CD4-positive, CD25-positive, alpha-beta regulatory T cell (primary cell): Measurements from ENCODE around the gene PRKAG2. TPM values are rescaled to one million over a fixed set of nuclear protein-coding genes. Genes with fewer than 3 reads are reported as not detected.

Experiments used
- ATAC-seq, 2 donors: fragments of 150-1000 bp; cut with Tn5 transposase; one replicate each; pipeline ENCODE4 v1.10.0; 2021; ENCODE audit warnings: low read depth in 2 of 2, moderate number of reproducible peaks in 2 of 2, moderate library complexity in 1 of 2
- DNase-seq, 3 donors: peaks; one replicate each; pipeline versions ENCODE4 v3.0.0 to v3.0.0-alpha.2; 2012 to 2022; ENCODE audit warnings: mixed read lengths in 1 of 3
- H3K27ac ChIP-seq: one replicate; pipeline ENCODE4 v1.7.0; 2013; ENCODE audit warnings: mild to moderate bottlenecking, low read length; ENCODE audit not compliant: insufficient read depth, poor library complexity, severe bottlenecking
- H3K27me3 ChIP-seq: one replicate; pipeline ENCODE4 v1.7.0; 2013; ENCODE audit warnings: low read length; ENCODE audit not compliant: control insufficient read depth, insufficient read depth
- H3K36me3 ChIP-seq: one replicate; pipeline ENCODE4 v1.7.0; 2013; ENCODE audit warnings: mild to moderate bottlenecking, low read length, moderate library complexity; ENCODE audit not compliant: control insufficient read depth, insufficient read depth
- H3K4me1 ChIP-seq: 2 replicates; pipeline ENCODE4 v1.7.0; 2013; ENCODE audit warnings: mild to moderate bottlenecking, low read length; ENCODE audit not compliant: insufficient read depth, control insufficient read depth, poor library complexity, severe bottlenecking
- H3K4me3 ChIP-seq: one replicate; pipeline ENCODE4 v1.7.0; 2013; ENCODE audit warnings: low read depth, mild to moderate bottlenecking, low read length, moderate library complexity
- H3K9me3 ChIP-seq, 2 experiments: 1 replicate in 1 of 2; 2 replicates in 1 of 2; pipeline ENCODE4 v1.7.0; 2013; ENCODE audit warnings: low read length in 2 of 2, mild to moderate bottlenecking in 1 of 2, moderate library complexity in 1 of 2; ENCODE audit not compliant: control insufficient read depth in 2 of 2
- H3K27ac Mint-ChIP-seq, 3 donors: one replicate each; pipeline ENCODE4 v1.8.0; 2020 to 2022; ENCODE audit warnings: mild to moderate bottlenecking in 3 of 3, mixed read lengths in 3 of 3, moderate library complexity in 2 of 3
- H3K27me3 Mint-ChIP-seq: one replicate; pipeline ENCODE4 v1.8.0; 2022; ENCODE audit warnings: mild to moderate bottlenecking, mixed read lengths
- H3K36me3 Mint-ChIP-seq: one replicate; pipeline ENCODE4 v1.8.0; 2020; ENCODE audit warnings: mixed read lengths
- H3K4me1 Mint-ChIP-seq, 4 donors: one replicate each; pipeline ENCODE4 v1.8.0; 2020 to 2022; ENCODE audit warnings: mixed read lengths in 4 of 4, mild to moderate bottlenecking in 1 of 4
- H3K4me3 Mint-ChIP-seq, 4 donors: one replicate each; pipeline ENCODE4 v1.8.0; 2020 to 2022; ENCODE audit warnings: mild to moderate bottlenecking in 4 of 4, mixed read lengths in 4 of 4, moderate library complexity in 3 of 4
- H3K9me3 Mint-ChIP-seq, 7 donors: one replicate each; pipeline ENCODE4 v1.8.0; 2020 to 2022; ENCODE audit warnings: mixed read lengths in 7 of 7, mild to moderate bottlenecking in 3 of 7, moderate library complexity in 2 of 7
- polyA plus RNA-seq, 4 donors: library from polyadenylated mRNA; unstranded; fragments of 300-500 nt; fragmentation: Illumina TruSeq; gene quantifications; one replicate each; pipeline ENCODE4 v1.2.3, GENCODE V29; 2021
- total RNA-seq: library from RNA; stranded (reverse); gene quantifications from one replicate; pipeline ENCODE4 v1.2.3, GENCODE V29; 2022

PRKAG2 gene
- total and polyA plus RNA-seq, 5 donors from 2014 or later: 19.9 to 43.0 (median 26.1) TPM

- Histone ChIP-seq H3K4me3 (no peak overlapping the region), H3K9me3 (no peaks in the 10 kb centered on the region), H3K27ac (no peak overlapping the region), H3K27me3 (no peaks in the 10 kb centered on the region), H3K4me1 (peaks cover 15% of the 10 kb centered on the region), H3K36me3 (no peaks in the 10 kb centered on the region)
- ATAC-seq (no peak), DNase-seq (no peak)
- peaks cover 13 to 50% (median 37%) of the 10 kb centered on the region in 4 donors for H3K4me1 Mint-ChIP-seq
- peaks cover 0 to 2% (median 0%) of the 10 kb centered on the region in 7 donors for H3K9me3 Mint-ChIP-seq
- peaks cover 15% of the 10 kb centered on the region for H3K36me3 Mint-ChIP-seq
- H3K27me3 Mint-ChIP-seq: no peaks in the 10 kb centered on the region
- peak overlapping the region in 1 of 4 donors; percentile 27 for H3K4me3 Mint-ChIP-seq
- H3K27ac Mint-ChIP-seq: peak overlapping the region in 2 of 3 donors; percentile 66 to 92
These were observed 87.5 kb downstream of the PRKAG2 start for GRCh38 chr7:151789380-151789947.

- H3K4me1 ChIP-seq: peaks cover 26% of the 10 kb centered on the region
- H3K36me3 Mint-ChIP-seq: peaks cover 15% of the 10 kb centered on the region
- H3K36me3 ChIP-seq: no peaks in the 10 kb centered on the region
- no peak overlapping the region for H3K27ac ChIP-seq
- H3K4me3 ChIP-seq: no peak overlapping the region
- no peak overlapping the region for H3K4me3 Mint-ChIP-seq
- H3K9me3 ChIP-seq: no peaks in the 10 kb centered on the region
- H3K9me3 Mint-ChIP-seq: peaks cover 0 to 2% (median 0%) of the 10 kb centered on the region in 7 donors
- no peaks in the 10 kb centered on the region for H3K27me3 Mint-ChIP-seq
- no peak for DNase-seq
- H3K4me1 Mint-ChIP-seq: peaks cover 13 to 58% (median 40%) of the 10 kb centered on the region in 4 donors
- ATAC-seq: no peak
- H3K27me3 ChIP-seq: no peaks in the 10 kb centered on the region
- H3K27ac Mint-ChIP-seq: peak overlapping the region in 1 of 3 donors; percentile 11
These were observed 89.6 kb downstream of the PRKAG2 start for GRCh38 chr7:151787348-151787747.

- Histone ChIP-seq H3K4me1 (peaks cover 26% of the 10 kb centered on the region), H3K27me3 (no peaks in the 10 kb centered on the region), H3K27ac (no peak overlapping the region), H3K36me3 (no peaks in the 10 kb centered on the region), H3K9me3 (no peaks in the 10 kb centered on the region), H3K4me3 (no peak overlapping the region)
- H3K4me1 Mint-ChIP-seq: peaks cover 13 to 57% (median 39%) of the 10 kb centered on the region in 4 donors
- H3K9me3 Mint-ChIP-seq: peaks cover 0 to 2% (median 0%) of the 10 kb centered on the region in 7 donors
- DNase-seq (no peak), ATAC-seq (no peak)
- peak overlapping the region in 1 of 3 donors; percentile 38 for H3K27ac Mint-ChIP-seq
- H3K27me3 Mint-ChIP-seq: no peaks in the 10 kb centered on the region
- H3K4me3 Mint-ChIP-seq: no peak overlapping the region
- peaks cover 15% of the 10 kb centered on the region for H3K36me3 Mint-ChIP-seq
These were observed 90.0 kb downstream of the PRKAG2 start for GRCh38 chr7:151786936-151787335.

GRCh38 chr7:151786241-151786640 lies 90.7 kb downstream of the PRKAG2 start:
- no peak overlapping the region for H3K4me3 Mint-ChIP-seq
- DNase-seq (no peak), ATAC-seq (no peak)
- H3K27me3 Mint-ChIP-seq: no peaks in the 10 kb centered on the region
- peaks cover 13 to 51% (median 34%) of the 10 kb centered on the region in 4 donors for H3K4me1 Mint-ChIP-seq
- peak overlapping the region in 2 of 3 donors; percentile 26 to 38 for H3K27ac Mint-ChIP-seq
- no peaks in the 10 kb centered on the region for H3K36me3 ChIP-seq
- peaks cover 0 to 2% (median 0%) of the 10 kb centered on the region in 7 donors for H3K9me3 Mint-ChIP-seq
- H3K4me1 ChIP-seq: peaks cover 26% of the 10 kb centered on the region
- H3K36me3 Mint-ChIP-seq: peaks cover 15% of the 10 kb centered on the region
- H3K9me3 ChIP-seq: no peaks in the 10 kb centered on the region
- H3K4me3 ChIP-seq: no peak overlapping the region
- H3K27me3 ChIP-seq: no peaks in the 10 kb centered on the region
- H3K27ac ChIP-seq: no peak overlapping the region

- Mint-ChIP-seq H3K4me3 (no peak overlapping the region), H3K27me3 (no peaks in the 10 kb centered on the region), H3K4me1 (peaks cover 13 to 50% (median 34%) of the 10 kb centered on the region in 4 donors), H3K27ac (no peak overlapping the region), H3K9me3 (peaks cover 0 to 2% (median 0%) of the 10 kb centered on the region in 7 donors), H3K36me3 (peaks cover 16% of the 10 kb centered on the region)
- peaks cover 26% of the 10 kb centered on the region for H3K4me1 ChIP-seq
- ATAC-seq (no peak), DNase-seq (no peak)
- no peaks in the 10 kb centered on the region for H3K9me3 ChIP-seq
- H3K4me3 ChIP-seq: no peak overlapping the region
- H3K27me3 ChIP-seq: no peaks in the 10 kb centered on the region
- H3K36me3 ChIP-seq: peaks cover 5% of the 10 kb centered on the region
- H3K27ac ChIP-seq: no peak overlapping the region
These were observed 91.3 kb downstream of the PRKAG2 start for GRCh38 chr7:151785681-151785965.

GRCh38 chr7:151784853-151785680 lies 91.8 kb downstream of the PRKAG2 start:
- ATAC-seq: no peak
- H3K4me3 ChIP-seq: no peak overlapping the region

GRCh38 chr7:151783958-151784575 lies 92.8 kb downstream of the PRKAG2 start:
- no peak for ATAC-seq
- Histone ChIP-seq H3K4me1 (peaks cover 20% of the 10 kb centered on the region), H3K27me3 (no peaks in the 10 kb centered on the region), H3K36me3 (peaks cover 15% of the 10 kb centered on the region), H3K4me3 (no peak overlapping the region), H3K27ac (no peak overlapping the region), H3K9me3 (no peaks in the 10 kb centered on the region)
- Mint-ChIP-seq H3K27me3 (no peaks in the 10 kb centered on the region), H3K4me1 (peaks cover 7 to 38% (median 21%) of the 10 kb centered on the region in 4 donors), H3K36me3 (peaks cover 20% of the 10 kb centered on the region), H3K27ac (no peak overlapping the region), H3K9me3 (no peaks in the 10 kb centered on the region), H3K4me3 (peak overlapping the region in 1 of 4 donors; percentile 21)
- DNase-seq: no peak

More at GRCh38 chr7:151784853-151785680, 91.8 kb downstream of the PRKAG2 start:
- Histone ChIP-seq H3K4me1 (peaks cover 26% of the 10 kb centered on the region), H3K9me3 (no peaks in the 10 kb centered on the region), H3K27ac (no peak overlapping the region), H3K27me3 (no peaks in the 10 kb centered on the region), H3K36me3 (peaks cover 10% of the 10 kb centered on the region)
- no peak for DNase-seq
- Mint-ChIP-seq H3K9me3 (peaks cover 0 to under 1% (median 0%) of the 10 kb centered on the region in 7 donors), H3K4me3 (no peak overlapping the region), H3K27ac (no peak overlapping the region), H3K27me3 (no peaks in the 10 kb centered on the region), H3K36me3 (peaks cover 19% of the 10 kb centered on the region), H3K4me1 (peaks cover 9 to 44% (median 30%) of the 10 kb centered on the region in 4 donors)
